Left renal cortex interstitium (tissue), 4 donors: Measurements from ENCODE around the gene MICAL3. TPM values are rescaled to one million over a fixed set of nuclear protein-coding genes. Genes with fewer than 3 reads are reported as not detected.

Source experiments
- DNase-seq, 4 donors: peaks; one replicate each; pipeline ENCODE4 v3.0.0-alpha.2; 2013; ENCODE audit warnings: low read depth in 4 of 4, low spot score in 2 of 4, missing footprints in 1 of 4
- polyA plus RNA-seq, 4 donors: library from polyadenylated mRNA; unstranded; fragments of 120-200 nt; gene quantifications; one replicate each; pipeline ENCODE4 v1.2.1, GENCODE V29; 2013; ENCODE audit not compliant: insufficient read length in 4 of 4

The MICAL3 gene
- polyA plus RNA-seq, 4 donors = 18.3 to 45.9 (median 34.2) TPM

- no peak for DNase-seq
Measured at GRCh38 chr22:17957693-17958092, 66.7 kb downstream of the MICAL3 start.

DNA sequence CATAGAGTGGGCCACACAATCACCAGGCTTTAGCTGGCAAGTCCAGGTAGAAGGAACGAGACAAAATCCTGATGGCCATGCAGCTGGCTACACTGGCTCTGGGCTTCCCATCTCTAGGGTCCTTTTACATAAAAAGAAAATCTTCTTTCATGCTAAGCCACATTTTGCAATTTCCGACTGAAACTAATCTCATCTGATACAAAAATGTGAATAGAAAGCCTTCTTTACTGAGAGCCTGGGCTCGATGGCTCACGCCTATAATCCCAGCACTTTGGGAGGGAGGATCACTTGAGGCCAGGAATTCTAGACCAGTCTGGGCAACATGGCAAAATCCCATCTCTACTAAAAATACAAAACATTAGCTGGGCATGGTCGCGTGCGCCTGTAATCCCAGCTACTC, 67.2 kb downstream of the MICAL3 start:
- no peak for DNase-seq

GRCh38 chr22:17956630-17957029, 67.7 kb downstream of the MICAL3 start:
- no peak for DNase-seq

GRCh38 chr22:17955590-17956379, 68.6 kb downstream of the MICAL3 start:
- DNase-seq = no peak

- DNase-seq = no peak
Measured at GRCh38 chr22:17954860-17955587, 69.3 kb downstream of the MICAL3 start.

- DNase-seq = no peak
Measured at GRCh38 chr22:17954200-17954859, 70.0 kb downstream of the MICAL3 start.

GRCh38 chr22:17953147-17953546, 71.2 kb downstream of the MICAL3 start:
- DNase-seq = no peak

DNA sequence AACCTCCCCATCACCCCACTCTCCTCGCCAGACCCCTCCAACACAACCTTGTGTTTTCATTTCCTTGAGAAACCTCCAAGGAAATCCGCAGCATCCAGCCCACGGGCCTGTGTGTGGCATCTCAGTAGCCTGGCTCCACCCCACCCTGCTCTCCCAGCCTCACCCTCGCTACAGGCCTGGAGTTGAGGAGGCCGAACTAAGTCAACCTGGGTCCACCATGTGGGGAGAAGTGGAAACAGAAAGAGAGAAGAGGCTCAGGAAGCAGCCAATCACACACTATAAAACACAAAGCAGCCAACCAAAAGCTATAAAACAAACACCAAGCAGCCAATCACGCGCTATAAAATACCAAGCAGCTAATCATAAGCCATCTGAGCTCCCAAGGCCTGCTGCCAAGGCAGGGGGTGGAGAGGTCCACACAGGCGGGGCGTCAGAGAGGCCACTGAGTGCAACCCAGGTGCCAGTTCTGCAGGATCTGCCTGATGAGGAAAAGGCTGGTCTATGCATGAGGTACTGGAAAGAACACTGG, 72.0 kb downstream of the MICAL3 start:
- no peak for DNase-seq

DNA sequence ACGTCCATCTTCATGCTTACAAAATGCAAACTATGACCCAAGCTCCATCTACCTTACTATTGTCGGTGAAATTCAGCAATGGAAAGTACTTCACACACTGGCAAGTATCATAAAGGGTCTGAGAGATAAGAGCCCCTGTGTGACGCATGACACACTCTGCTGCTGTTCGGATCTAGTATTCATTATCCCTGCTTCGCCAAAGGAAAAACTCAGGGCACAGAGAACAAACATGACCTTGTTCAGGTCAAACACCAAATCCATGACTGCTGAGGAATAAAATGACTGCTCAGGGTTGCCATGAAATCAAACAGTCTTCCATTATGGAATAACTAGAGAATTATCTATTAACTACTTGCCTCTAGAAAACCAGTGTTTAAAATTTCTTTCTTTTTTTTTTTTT, 73.0 kb downstream of the MICAL3 start:
- DNase-seq = no peak

- DNase-seq = no peak
Measured at GRCh38 chr22:17950651-17951214, 73.6 kb downstream of the MICAL3 start.

DNA sequence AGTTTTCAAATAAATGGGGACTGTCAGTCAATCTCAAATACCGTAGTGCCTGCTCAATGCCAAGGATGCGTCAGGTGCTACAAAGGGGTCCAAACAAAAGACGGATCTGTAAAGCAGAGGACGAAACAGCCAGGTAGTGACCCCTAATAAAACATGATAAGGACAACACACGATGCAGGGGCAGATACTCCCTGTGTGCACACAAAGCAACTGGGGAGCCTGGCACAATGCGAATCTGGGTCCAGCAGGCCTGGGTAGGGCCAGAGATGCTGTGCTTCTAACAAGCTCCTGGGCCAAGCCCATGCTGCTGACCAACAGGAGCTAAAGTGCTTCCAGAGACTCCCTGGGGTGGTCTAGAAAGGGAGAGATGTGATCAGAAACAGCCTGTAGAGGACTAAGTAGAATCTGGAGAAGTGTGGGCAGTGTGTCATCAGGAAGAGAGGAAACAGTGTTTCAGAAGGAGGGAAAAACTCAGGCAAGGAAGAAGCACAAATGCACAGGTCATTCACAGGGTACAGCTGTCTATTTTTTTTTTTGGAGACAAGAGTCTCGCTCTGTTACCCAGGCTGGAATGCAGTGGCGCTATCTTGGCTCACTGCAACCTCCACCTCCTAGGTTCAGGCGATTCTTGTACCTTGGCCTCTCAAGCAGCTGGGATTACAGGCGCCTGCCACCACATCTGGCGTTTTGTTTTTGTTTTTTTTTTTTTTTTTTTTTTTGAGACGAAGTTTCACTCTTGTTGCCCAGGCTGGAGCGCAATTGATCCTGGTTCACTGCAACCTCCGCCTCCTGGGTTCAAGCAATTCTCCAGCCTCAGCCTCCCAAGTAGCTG, 74.5 kb downstream of the MICAL3 start:
- DNase-seq = no peak

DNA sequence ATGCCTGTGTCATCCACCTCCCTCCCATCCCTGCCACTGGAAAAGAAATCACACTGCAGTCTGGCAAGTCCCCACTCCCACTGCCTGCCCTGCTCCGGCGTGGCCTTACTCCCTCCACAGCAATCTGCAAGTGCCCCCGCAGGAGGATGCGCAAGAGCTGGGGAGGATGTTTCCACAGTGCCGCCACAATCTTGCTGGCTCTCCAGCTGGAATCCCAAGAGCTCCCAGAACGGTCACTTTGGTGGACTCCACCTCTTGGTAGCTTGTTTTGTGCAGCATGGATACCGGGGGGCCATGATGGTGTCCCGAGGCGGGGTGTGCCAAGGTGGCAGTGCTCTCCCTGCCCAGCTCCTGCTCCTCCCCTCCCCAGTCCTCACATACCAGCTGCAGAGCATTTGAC, 76.3 kb downstream of the MICAL3 start:
- no peak for DNase-seq

GRCh38 chr22:17946662-17947367, 77.5 kb downstream of the MICAL3 start:
- DNase-seq = no peak

GRCh38 chr22:17945888-17946648, 78.3 kb downstream of the MICAL3 start:
- DNase-seq = no peak

GRCh38 chr22:17945156-17945887, 79.0 kb downstream of the MICAL3 start:
- DNase-seq = no peak

GRCh38 chr22:17944256-17944655, 80.1 kb downstream of the MICAL3 start:
- no peak for DNase-seq

- DNase-seq = no peak
Measured at GRCh38 chr22:17943533-17944249, 80.7 kb downstream of the MICAL3 start.
